Hematopoietic multipotent progenitor cell treated with erythropoietin and hydrocortisone succinate and interleukin-3 and kit ligand, for 6 days (in vitro differentiated cells): Measurements from ENCODE around the gene SYNJ2.

ENCODE experiments used
- DNase-seq: peaks from one replicate; pipeline ENCODE4 v3.0.0-alpha.2; 2015

Gene SYNJ2

DNA sequence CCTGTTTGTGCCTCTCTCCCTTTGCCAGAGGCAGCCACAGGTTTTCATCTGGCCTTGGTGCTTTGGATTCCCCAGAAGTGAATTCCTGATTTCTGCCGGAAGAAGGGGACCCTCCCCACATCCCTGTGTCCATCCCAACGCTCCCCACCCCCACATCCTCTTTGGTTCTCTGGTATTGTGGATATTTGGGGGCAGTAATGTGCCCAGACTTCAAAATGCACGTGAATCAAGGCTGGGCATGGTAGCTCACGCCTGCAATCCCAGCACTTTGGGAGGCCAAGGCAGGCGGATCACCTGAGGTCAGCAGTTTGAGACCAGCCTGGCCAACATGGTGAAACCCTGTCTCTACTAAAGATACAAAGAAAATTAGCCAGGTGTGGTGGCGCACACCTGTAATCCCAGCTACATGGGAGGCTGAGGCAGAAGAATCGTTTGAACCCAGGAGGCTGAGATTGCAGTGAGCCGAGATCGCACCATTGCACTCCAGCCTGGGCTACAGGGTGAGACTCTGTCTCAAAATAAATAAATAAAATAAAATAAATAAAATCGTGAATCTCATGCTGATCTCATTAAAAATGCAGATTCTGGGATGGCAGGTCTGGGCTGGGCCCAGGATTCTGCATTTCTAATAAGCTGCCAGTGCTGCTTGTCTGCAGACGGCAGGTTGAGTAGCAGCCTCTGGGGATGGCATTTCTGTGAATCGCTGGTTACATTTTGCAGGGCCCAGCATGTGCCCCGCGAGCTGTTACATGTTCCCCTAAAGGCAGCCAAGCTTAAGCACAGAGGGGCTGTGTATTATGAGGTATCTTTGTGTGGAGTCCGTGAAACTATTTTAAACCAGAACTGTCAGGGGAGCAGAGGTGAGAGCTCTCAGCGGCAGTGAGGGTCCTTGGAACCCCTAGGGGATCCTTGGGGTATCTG is 49.0 kb downstream of the SYNJ2 start:
- DNase-seq, result no peak

DNA sequence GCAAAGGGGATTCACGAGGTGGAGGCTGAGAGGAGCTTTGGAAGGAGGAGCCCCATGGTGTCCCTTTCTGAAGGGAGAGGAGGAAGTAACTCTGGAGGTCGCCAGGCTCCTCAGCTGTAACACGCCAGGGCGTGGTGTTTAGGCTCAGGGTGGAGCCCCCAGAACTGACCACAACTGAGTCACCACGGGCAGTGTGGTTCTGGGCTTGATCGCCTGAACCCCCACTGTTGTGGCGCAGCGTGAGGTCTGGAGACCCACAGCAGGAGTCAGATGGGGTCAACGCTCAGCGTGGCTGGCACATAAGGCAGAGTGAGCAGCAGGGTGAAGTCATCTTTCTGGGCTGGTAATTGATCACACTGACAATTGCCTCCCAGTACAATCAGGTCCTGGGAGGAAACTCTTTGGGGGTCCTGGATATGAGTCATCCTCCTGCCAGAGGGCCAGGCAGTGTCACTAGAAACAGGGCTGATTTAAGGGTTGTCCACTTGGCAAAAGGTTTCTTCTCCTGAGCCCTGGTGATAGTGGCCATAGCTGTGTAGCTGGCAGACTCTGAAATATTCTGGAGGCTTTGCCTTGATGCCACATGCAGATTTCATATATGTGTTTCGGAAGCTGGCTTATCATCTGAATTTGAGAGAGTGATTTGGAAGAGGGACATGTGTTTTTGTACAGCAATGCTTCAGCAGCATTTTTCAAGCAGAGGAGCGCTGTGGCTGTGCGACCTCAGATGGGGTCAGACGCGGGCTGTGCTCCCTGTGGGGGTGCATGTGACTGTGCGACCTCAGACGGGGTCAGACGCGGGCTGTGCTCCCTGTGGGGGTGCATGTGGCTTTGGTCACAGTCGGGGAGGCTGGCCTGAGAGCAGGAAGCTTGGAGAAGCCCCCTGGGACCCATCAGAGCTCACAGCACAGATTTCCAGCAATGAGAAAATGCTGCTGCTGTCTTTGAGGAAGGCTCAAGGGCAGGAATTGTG is 50.0 kb downstream of the SYNJ2 start:
- peak; percentile 91 for DNase-seq

DNA sequence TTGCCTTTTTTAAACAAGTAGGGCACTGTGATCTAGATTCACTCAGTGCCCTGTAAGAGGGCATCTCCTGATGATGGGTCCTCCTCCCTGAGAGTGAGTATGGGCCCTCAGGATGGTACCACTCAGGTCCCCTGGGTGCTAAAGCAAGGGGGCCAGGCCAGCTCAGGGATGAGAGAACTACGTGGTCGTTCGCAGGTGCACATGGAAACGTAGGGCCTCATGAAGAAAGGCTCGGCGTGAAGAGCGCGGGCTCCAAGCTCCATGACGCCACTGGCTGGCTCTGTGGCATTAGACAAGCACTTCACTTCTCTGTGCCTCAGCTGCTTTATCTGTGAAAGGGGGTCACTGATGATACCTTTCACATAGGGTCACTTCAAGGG is 50.7 kb downstream of the SYNJ2 start:
- no peak for DNase-seq

DNA sequence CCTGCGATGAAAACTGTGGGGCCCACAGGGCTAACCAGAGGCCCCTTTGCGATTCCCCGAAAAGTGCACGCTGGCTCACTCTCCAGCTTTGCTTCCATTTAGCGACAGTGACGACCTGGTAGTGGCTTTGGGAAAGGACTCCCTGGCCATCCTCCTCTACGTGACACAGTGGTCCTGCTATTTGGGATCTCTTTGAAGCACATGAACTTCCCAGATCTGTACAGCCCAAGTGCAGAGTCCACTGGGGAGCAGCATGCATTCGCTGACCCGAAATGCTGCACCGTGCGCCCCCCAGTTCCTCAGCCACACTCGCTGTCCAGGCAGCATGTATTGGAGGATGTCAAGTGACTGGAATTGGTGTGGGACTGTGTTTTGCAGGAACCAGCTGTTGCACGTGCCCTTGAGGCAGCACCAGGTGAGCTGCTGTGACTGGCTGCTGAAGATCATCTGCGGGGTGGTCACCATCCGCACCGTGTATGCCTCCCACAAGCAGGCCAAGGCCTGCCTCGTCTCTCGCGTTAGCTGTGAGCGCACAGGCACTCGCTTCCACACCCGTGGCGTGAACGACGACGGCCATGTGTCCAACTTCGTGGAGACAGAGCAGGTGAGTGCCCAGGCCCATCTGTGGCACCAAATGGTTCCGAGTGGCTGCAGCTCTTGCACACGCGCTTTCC is 51.6 kb downstream of the SYNJ2 start:
- DNase-seq, result no peak

DNA sequence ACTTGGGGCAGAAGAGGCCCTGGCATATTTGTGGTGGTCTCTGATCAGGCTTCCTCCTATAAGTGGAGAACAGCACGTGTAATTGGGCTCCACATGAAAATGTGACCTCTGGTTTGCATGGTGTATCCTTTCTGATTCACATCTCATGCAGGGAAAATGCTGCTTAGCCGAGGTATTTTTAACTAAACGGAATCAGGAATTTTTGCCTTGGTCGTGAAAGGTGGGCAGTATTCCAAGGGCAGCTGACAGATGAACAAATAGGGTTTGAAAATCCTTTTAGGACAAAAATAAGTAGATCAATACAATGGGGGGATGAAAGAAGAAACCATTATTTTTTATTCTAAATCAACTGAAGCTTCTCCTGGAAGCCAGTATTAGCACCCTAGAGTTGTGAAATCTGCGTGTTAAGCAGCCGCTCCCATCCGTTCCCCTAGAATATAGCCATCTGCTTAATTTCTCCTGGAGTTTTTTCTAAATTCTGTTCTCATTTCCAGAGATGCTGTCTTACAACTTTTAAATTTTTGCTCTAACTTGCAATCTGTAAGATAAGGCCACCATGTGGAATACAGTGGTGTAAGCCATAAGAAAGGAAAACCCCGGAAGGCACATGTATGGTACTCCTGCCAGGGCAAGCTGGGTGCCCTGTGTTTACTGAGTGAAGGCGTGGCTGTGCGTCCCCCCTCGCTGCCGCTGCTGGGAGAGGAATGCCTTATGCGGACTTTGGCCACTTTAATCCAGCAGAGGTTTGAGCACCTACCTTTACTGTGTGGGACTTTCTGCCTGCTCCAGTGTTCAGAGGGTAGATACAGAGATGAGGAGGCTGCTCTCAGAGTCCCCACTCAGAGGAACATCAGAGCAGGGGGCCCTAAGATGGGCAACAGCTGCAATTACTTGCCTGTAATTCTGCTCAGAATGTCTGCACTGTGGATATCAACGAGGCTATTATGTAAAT is 52.4 kb downstream of the SYNJ2 start:
- DNase-seq, result no peak

DNA sequence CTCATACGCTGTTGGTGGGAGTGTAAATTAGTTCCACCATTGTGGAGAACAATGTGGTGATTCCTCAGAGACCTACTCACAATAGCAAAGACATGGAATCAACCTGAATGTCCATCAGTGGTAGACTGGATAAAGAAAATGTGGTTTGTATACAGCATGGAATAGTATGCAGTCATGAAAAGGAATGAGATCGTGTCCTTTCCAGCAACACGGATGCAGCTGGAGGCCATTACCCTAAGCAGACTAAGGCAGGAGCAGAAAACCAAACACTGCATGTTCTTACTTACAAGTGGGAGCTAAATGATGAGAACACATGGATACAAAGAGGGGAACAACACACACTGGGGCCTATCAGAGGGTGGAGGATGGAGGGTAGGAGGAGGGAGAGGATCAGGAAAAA is 54.6 kb downstream of the SYNJ2 start:
- no peak for DNase-seq

DNA sequence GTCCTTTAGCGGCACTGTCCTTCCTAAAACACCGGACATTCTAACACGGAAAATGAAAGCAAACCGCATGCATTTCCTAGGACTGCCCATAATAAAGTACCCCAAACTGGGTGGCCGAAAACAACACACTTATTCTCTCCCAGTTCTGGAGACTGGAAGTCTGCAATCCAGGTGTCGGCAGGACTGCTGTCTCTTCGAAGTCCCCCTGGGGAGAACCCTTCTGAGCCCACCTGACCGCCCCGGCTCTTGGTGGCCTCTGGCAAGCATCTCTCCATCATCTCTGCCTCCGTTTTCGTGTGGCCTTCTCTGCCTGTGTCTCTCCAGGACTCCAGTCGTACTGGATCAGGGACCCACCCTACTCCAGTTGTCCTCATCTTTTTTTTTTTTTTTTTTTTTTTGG is 55.4 kb downstream of the SYNJ2 start:
- DNase-seq, result no peak

DNA sequence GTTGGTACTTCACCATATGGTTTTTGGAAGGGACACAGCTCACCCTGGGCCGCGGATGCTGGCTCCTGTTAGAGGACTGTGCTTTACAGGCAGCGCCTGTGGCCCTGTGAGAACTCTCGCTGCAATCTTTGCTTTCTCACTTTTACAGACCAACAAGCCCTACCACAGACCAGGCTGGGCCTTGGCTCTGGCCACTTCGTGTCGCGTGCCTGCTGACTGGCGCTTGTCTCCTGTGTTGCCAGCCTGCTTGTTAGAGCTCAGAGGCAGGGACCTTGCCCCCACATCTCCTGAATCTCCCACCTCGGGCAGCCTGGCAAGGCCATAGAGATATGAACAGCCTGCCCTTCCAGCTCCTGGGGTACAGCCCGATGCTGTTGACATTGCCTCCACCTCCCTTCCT is 56.1 kb downstream of the SYNJ2 start:
- no peak for DNase-seq

DNA sequence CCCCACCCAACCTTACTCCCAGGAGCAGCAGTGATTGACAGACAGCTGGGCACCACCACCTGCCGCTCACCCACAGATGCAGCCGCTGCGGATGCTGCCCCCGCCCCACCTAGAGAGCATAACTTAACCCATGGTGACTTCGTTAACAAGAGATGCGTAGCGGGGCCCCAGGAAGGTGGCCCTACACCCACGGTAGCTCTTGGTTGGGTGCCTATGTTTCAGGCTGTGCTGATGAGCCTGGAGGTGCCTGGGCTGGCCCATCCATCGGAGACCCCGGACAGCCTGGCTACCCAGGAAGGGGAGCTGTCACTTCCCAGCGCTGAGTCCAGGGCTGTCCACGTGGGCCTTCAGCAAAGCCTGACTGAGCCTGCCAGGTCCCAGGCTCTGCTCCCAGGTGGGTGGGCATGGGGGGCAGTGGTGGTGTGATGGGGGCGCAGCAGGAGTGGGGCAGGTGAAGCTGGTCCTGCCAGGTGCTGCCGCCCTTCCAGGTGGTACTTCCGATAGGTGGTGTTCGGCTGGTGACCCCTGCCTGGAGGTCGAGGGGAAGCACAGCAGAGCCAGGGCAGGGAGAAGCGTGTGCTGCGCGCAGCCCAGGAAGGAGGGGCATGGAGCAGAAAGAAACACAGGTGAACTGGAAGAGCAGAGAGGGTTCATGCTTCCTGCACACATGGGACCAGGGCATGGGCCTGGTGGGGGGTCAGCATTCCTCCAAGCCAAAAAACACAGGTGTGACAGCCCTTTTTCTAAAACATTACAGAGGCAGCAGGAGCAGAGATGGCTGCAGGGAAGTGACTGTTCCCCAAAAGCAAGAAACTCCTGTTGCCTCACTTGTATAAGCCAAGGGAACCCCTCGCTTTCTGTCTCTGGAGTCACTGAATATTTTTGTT is 56.9 kb downstream of the SYNJ2 start:
- DNase-seq, result no peak

DNA sequence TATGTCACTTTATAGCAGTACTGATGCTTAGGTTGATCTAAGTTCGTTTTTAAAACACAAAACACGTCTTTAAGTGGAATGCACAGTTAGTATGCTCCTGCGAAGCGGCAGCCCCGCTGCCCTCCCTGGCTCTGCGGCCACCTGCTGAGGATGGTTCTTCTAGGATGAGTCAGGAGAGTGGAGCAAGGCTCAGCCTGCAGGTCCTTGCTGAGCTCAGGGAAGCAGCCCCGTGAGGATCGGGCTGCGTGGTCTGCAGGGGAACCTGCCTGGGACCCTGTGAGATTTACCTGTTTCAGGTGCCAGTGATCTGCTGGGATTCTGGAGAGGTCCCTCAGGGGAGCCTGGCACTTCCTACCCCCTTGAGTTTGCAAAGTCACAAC is 57.5 kb downstream of the SYNJ2 start:
- no peak for DNase-seq

DNA sequence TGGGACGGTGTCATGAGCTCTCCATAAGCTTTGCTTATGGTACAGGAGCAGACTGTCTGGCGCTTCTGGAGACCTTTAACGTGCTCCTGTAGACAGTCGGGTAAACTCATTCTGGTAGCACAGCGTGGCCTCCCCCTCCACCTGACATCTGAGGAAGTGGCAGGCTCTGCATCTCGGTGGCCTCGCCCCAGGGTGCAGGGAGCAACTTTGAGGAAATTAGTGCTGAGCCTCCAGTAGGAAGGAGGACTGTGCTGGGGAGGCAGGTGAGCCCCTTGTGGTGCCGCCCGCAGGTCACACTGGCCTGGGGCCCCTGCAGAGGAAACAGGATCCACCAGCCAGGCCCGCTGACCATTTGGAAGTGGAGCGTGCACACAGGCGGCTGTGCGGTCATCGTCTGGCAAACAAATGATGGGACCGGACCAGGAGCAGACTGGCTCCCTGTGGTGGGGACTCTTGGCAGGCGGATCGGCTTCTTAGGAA is 57.9 kb downstream of the SYNJ2 start:
- peak; percentile 55 for DNase-seq

DNA sequence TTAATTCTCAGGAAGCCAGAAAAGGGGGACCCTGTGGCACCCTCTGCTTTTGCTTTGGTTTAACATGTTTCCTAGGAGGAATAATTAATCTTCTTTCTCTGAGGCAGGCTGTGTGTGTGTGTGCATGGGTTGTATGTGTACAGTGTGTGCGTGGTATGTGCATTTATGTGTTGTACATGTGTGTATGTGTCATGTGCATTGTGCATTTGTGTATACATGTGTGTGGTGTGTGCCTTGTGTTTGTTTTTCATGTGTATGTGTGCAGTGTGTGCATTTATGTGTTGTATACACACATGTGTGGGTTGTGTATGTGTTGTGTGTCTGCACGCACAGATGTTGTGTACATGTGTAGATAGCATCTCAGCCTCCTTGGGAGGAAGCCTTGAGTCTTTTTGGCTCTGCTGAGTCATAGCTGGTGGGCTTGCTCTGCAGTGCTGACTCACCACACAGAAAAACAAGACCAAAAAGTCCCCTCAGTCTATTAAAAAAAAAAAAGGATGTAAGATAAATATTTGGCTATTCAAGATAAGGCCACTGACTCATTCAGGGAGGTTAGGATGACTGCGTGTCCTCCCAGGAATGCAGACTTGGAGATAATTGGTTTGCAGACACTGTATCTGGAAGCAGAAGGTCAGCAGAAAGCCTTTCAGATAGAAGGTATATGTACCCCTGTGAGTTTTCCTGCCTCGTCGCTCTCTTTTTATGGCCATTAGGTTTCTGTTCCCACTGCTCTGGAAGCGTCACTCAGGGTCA is 58.6 kb downstream of the SYNJ2 start:
- DNase-seq, result peak; percentile 95

DNA sequence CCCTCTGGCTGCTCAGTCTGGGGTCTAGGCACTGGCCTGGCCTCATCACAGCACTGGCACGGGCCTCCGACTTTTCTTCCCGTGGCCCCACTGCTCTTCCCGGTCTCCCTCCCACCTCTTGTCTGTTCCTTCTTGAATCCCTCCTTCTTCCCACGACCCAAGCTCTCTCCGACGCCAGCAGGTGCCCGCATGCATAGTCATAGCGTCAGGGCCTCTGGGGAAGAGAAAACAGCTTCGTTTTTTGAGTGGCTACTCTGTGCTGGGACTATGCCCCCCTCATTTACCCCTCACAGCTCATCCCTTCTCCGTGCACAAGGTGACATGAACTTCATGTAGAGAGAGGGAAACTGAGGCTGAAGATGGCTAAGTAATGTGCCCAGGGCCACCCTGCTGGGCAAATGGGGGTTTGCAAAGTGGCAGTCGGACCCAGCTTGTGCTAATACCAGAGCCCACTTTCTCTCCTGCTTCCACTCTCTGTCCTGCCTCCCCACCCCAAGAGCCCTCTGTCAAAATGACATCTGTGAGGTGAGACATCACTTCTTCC is 59.2 kb downstream of the SYNJ2 start:
- peak; percentile 13 for DNase-seq

DNA sequence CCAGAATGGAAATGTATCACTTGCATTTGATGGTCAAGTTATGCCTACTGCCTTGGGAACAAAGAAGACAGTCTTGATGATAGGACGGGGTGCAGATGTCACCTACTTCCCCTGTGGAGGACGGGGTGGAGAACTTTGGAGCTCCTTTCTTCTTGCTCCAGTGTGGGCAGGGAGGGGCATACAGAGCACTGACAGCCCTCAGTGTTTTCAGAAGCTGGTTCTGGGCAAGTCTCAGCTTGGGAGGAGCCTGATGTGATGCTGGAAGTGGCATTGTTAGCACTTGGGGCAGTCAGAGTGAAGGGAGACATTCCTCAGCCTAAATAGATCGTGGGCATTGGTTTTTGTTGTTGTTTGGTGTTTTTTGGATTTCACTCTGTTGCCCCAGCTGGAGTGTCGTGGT is 59.7 kb downstream of the SYNJ2 start:
- peak; percentile 38 for DNase-seq

DNA sequence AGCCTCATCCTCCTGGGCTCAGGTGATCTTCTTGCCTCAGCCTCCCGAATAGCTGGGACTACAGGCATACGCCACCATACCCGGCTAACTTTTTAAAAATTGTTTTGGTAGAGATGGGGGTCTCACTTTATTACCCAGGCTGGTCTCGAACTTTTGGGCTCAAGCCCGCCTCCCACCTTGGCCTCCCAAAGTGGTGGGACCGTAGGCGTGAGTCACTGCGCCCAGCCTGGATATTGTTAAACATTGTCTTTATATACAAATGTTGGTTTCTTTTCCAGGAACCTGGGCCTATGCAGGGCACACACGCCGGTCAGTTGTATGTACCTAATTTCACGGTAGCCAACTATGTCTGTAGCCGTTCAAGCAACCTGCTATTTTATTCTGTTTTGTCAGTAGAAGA is 60.1 kb downstream of the SYNJ2 start:
- DNase-seq, result no peak

DNA sequence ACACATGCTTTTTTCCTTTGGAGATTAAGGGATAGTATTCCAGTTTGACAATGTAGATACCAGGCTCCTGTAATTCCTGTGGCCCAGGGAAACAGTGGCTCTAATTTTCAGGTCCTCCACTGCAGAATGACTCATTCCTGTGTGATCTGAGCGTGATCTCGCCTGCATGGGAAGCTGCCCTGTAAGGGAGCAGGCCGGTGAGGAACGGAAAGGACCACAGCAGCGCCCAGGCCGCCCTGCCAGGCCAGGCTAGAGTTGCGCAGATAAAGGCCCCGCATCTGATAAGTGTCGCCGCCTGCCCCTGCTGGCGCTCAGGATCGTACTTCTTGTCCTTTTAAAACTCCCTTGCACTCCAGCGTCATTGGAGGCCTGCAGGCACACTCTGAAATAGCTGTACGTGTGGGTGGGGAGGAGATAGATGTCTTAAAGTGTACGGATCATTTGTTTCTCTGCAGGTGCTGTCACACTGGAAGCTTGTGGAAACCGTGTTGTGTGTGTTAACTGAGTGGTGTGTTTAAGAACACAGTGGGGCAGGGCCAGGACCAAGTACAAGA is 60.7 kb downstream of the SYNJ2 start:
- DNase-seq, result peak; percentile 83

DNA sequence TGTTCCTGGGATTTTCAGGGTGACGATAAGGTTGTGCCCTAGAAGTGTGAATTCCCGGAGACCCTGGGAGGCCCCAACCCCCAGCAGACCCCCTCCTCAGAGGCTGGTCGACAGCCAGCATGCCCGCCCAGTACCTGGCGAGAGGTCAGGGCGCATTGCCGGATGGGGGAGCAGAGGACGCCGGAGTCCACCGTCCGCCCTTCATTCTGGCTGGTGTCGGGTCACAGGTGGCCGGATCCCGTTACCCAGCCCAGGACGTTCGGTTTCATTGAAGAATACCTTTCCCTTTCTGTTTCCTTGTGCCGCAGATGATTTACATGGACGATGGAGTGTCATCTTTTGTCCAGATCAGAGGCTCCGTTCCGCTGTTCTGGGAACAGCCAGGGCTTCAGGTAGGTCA is 61.3 kb downstream of the SYNJ2 start:
- DNase-seq, result no peak

DNA sequence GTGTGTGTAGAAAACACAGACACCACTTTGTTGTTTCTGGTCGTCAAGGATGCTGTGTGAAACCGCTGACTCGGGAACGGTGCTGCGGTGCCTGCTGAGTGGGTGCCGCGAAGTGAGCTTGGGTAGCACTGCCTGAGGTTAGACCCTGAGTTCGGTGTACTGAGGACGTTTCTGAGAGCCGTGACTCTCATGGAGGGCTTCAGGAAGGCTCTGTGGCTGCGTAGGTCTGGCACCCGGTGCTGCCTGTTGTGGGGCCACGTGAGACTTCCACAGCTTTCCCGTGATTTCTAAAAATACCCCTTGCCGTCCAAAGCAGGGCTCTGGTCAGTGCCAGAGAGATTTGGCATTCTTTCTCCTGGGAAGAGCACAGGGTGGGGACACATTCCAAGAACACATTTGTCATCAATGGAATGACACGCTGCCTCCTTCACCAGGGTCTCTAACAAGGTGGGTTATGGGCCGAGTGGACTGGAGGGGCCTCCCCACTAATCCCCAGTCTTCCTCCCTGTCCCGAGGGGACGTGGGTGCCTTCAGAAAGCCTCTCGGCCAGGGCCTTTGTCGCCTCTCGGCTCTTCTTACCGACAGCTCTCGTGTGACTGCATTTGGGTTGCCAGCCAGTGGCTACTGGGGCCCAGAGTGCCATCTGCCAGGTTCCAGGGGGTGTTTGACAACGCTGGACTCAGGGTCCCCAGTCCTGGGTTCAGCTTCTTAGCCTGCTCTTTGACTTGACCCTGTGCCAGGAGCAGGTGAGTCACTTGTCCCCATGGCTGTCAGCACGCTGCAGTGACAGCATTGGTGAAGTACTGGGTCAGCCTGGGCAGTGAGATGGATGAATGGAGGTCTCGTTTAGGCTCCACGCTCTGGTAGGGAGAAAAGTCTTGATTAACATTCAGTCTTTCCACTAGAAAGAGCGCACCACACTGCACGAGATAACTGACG is 62.2 kb downstream of the SYNJ2 start:
- no peak for DNase-seq
